ENCODE results near the gene BPIFB4. TPM values are rescaled to one million over a fixed set of nuclear protein-coding genes. Genes with fewer than 3 reads are reported as not detected.

Gene BPIFB4
- total RNA-seq, 1 experiment from 2014 or later = not detected

GRCh38 chr20:33110147-33110825 is 30.8 kb downstream of the BPIFB4 start:
- no peak for TF ChIP-seq POLR2AphosphoS5 (IDR thresholded peaks at IDR 0.05; ENCODE audit: low read depth, low read length)
- no peak for TF ChIP-seq CTCF (IDR thresholded peaks at IDR 0.05)
- no peak for TF ChIP-seq TCF7L2 (IDR thresholded peaks at IDR 0.05; ENCODE audit: low read depth, low read length)
- no peak for TF ChIP-seq SIN3A (IDR thresholded peaks at IDR 0.05; ENCODE audit: borderline replicate concordance, insufficient read depth, low read depth, low read length)
- TF ChIP-seq REST (IDR thresholded peaks at IDR 0.05; ENCODE audit: insufficient read depth in 1 of 2, low read depth in 2 of 2, low read length in 1 of 2) = no peak
- ATAC-seq (no peak), DNase-seq (ENCODE audit: low read depth, low spot score) (no peak)
- ChIA-PET CTCF (no interaction called here), POLR2A (no interaction called here)
- Histone ChIP-seq H3K4me1 (ENCODE audit: control insufficient read depth, insufficient read depth, low read length) (no peaks in the 10 kb centered on the region), H3K9me3 (ENCODE audit: control insufficient read depth, insufficient read depth, low read depth, low read length) (no peaks in the 10 kb centered on the region), H3K27ac (ENCODE audit: low read length) (no peak overlapping the region), H3K36me3 (ENCODE audit: control insufficient read depth, insufficient read depth, low read length) (no peaks in the 10 kb centered on the region), H3K4me3 (ENCODE audit: low read depth in 2 of 2, low read length in 2 of 2) (no peak overlapping the region), H3K27me3 (ENCODE audit: control insufficient read depth, insufficient read depth, low read length) (no peaks in the 10 kb centered on the region)
- no TSS peak for BruUV-seq (replicated peaks)
- in situ Hi-C loops (cut with HindIII; ENCODE audit: low pct_unique_long_range_greater_than_20kb, low sequenced_read_pairs) = no loop called here
- intact Hi-C loops (cut with micrococcal nuclease; ENCODE audit: unreplicated experiment) = no loop called here

- Histone ChIP-seq H3K27me3 (ENCODE audit: control insufficient read depth, insufficient read depth, low read length) (no peaks in the 10 kb centered on the region), H3K4me1 (ENCODE audit: control insufficient read depth, insufficient read depth, low read length) (no peaks in the 10 kb centered on the region), H3K36me3 (ENCODE audit: control insufficient read depth, insufficient read depth, low read length) (no peaks in the 10 kb centered on the region), H3K9me3 (ENCODE audit: control insufficient read depth, insufficient read depth, low read depth, low read length) (no peaks in the 10 kb centered on the region), H3K27ac (ENCODE audit: low read length) (no peak overlapping the region), H3K4me3 (ENCODE audit: low read depth in 2 of 2, low read length in 2 of 2) (no peak overlapping the region)
- POLR2A ChIA-PET = no interaction called here
- TF ChIP-seq TCF7L2 (IDR thresholded peaks at IDR 0.05; ENCODE audit: low read depth, low read length) = no peak
- TF ChIP-seq CTCF (IDR thresholded peaks at IDR 0.05) = no peak
- TF ChIP-seq SIN3A (IDR thresholded peaks at IDR 0.05; ENCODE audit: borderline replicate concordance, insufficient read depth, low read depth, low read length) = no peak
- no peak for TF ChIP-seq REST (IDR thresholded peaks at IDR 0.05; ENCODE audit: insufficient read depth in 1 of 2, low read depth in 2 of 2, low read length in 1 of 2)
- TF ChIP-seq POLR2AphosphoS5 (IDR thresholded peaks at IDR 0.05; ENCODE audit: low read depth, low read length) = no peak
- in situ Hi-C loops (cut with HindIII; ENCODE audit: low pct_unique_long_range_greater_than_20kb, low sequenced_read_pairs) (no loop called here), intact Hi-C loops (cut with micrococcal nuclease; ENCODE audit: unreplicated experiment) (no loop called here)
- ATAC-seq = no peak
- no TSS peak for BruUV-seq (replicated peaks)
- CTCF ChIA-PET = no interaction called here
- DNase-seq (ENCODE audit: low read depth, low spot score) = no peak
These were observed 31.9 kb downstream of the BPIFB4 start for GRCh38 chr20:33111306-33111705.
